ENCODE data around the gene SRSF4. TPM values are rescaled to one million over a fixed set of nuclear protein-coding genes. Genes with fewer than 3 reads are reported as not detected.

The SRSF4 gene
- total and polyA plus RNA-seq, 2 donors (not counting 1 experiment from before 2014, with no cell fraction given) = 48.4 to 93.5 TPM

DNA sequence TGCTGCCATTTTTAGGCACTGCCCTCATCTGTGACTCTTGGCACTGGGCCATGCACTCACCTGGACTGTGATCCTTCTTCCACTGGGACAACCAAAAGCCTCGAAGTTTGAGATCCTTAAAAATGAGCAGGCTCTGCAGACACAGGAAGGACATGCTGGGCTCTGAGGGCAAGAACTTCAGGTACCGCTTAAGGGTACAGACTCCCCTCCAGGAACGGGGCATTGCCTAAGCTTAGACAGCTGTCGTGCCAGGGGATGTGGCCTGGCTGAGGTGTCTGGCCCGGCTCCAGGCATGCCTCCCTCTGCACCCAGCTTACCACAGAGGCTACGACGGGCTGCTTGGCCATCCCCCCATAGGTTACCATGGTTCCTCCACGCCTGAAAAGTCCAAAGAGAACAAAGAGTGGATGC lies 14.2 kb upstream of the SRSF4 start:
- ChIA-PET CTCF (interaction anchor here (1.2 to 2.9 kb wide), 2 partner anchors 14 to 315 kb away, joined by 3 to 17 read pairs; no protein-coding TSS in a partner anchor), POLR2A (no interaction called here)
- Histone ChIP-seq H3K4me1 (ENCODE audit: control insufficient read depth in 2 of 2, insufficient read depth in 2 of 2, low read length in 2 of 2) (no peaks in the 10 kb centered on the region), H3K27me3 (replicated peaks in 1 of 4; ENCODE audit: control extremely low read depth in 1 of 4, control insufficient read depth in 3 of 4, insufficient read depth in 4 of 4, low read length in 3 of 4) (no peaks in the 10 kb centered on the region), H3K27ac (ENCODE audit: low read length in 2 of 2) (no peak overlapping the region), H3K9ac (ENCODE audit: low read length) (no peak overlapping the region), H3K4me3 (ENCODE audit: control extremely low read depth in 1 of 5, extremely low read depth in 1 of 5, insufficient read depth in 1 of 5, low read depth in 2 of 5, low read length in 4 of 5) (no peak overlapping the region), H3K9me3 (ENCODE audit: control extremely low read depth in 1 of 3, control insufficient read depth in 2 of 3, insufficient read depth in 1 of 3, low read length in 2 of 3) (no peaks in the 10 kb centered on the region), H3K4me2 (replicated peaks; ENCODE audit: low read depth, low read length, poor library complexity, severe bottlenecking) (no peak overlapping the region), H4K20me1 (ENCODE audit: control insufficient read depth, insufficient read depth, low read length, poor library complexity, severe bottlenecking) (no peaks in the 10 kb centered on the region), H3K79me2 (ENCODE audit: control insufficient read depth, insufficient read depth, low read length) (no peaks in the 10 kb centered on the region), H3K36me3 (replicated peaks in 1 of 2; ENCODE audit: control extremely low read depth in 1 of 2, control insufficient read depth in 1 of 2, extremely low read depth in 1 of 2, insufficient read depth in 2 of 2, low read length in 1 of 2) (peaks cover 0 to 8% of the 10 kb centered on the region in 2 experiments), H2AFZ (ENCODE audit: insufficient read depth, low read depth, low read length, poor library complexity, severe bottlenecking) (no peak overlapping the region)
- no peaks in the 10 kb centered on the region for H3K4me1 Mint-ChIP-seq
- TF ChIP-seq, protein P1, sequence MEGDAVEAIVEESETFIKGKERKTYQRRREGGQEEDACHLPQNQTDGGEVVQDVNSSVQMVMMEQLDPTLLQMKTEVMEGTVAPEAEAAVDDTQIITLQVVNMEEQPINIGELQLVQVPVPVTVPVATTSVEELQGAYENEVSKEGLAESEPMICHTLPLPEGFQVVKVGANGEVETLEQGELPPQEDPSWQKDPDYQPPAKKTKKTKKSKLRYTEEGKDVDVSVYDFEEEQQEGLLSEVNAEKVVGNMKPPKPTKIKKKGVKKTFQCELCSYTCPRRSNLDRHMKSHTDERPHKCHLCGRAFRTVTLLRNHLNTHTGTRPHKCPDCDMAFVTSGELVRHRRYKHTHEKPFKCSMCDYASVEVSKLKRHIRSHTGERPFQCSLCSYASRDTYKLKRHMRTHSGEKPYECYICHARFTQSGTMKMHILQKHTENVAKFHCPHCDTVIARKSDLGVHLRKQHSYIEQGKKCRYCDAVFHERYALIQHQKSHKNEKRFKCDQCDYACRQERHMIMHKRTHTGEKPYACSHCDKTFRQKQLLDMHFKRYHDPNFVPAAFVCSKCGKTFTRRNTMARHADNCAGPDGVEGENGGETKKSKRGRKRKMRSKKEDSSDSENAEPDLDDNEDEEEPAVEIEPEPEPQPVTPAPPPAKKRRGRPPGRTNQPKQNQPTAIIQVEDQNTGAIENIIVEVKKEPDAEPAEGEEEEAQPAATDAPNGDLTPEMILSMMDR (IDR thresholded peaks at IDR 0.05) = no peak
- no peak for TF ChIP-seq EZH2 (IDR thresholded peaks at IDR 0.05; ENCODE audit: borderline replicate concordance, insufficient read depth, low read depth, low read length, poor library complexity, severe bottlenecking)
- WGBS (ENCODE audit: insufficient coverage) = 42% methylated on average over 8 of the region's 8 CpGs
- ATAC-seq (ENCODE audit: low read depth) (no peak), DNase-seq (no peak)
- H3K9me3 Mint-ChIP-seq (ENCODE audit: insufficient read depth) = no peaks in the 10 kb centered on the region
- H3K27me3 Mint-ChIP-seq = no peaks in the 10 kb centered on the region
- no peak overlapping the region for H3K4me3 Mint-ChIP-seq
- intact Hi-C loops (cut with micrococcal nuclease) = no loop called here
- H3K27ac Mint-ChIP-seq = no peak overlapping the region

DNA sequence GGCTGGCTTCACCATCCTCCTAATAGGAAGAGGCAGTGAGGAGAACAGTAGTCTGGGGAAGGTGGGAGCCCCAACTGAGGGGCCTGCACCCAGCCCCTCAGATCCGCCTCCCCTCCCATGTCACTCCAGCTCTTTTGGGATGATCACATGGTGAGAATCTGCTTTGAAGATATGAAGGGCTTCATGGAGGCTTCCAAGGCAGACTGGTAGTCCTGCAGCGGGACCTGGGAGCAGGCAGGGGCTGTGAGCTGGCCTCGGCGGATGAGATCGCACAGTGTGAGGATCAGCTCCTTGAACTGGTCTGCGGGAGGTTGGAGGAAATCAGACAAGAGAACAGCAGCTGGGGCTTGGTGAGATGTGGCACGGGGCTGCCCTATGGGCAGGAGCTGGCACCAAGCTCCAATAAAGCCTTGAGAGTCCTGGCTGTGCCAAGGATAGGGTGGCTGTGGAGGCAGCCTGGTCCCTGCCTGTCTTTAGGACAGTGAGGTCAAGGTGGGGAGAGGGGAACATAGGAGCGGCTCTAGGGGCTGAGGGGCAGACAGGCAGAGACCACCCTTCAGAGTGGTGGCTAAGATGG lies 12.3 kb upstream of the SRSF4 start:
- DNase-seq (no peak), ATAC-seq (ENCODE audit: low read depth) (no peak)
- H3K36me3 ChIP-seq (replicated peaks in 1 of 2; ENCODE audit: control extremely low read depth in 1 of 2, control insufficient read depth in 1 of 2, extremely low read depth in 1 of 2, insufficient read depth in 2 of 2, low read length in 1 of 2) = peaks cover 0 to 4% of the 10 kb centered on the region in 2 experiments
- H3K4me1 ChIP-seq (ENCODE audit: control insufficient read depth in 2 of 2, insufficient read depth in 2 of 2, low read length in 2 of 2) = no peaks in the 10 kb centered on the region
- no peaks in the 10 kb centered on the region for H3K27me3 ChIP-seq (replicated peaks in 1 of 4; ENCODE audit: control extremely low read depth in 1 of 4, control insufficient read depth in 3 of 4, insufficient read depth in 4 of 4, low read length in 3 of 4)
- no peaks in the 10 kb centered on the region for H4K20me1 ChIP-seq (ENCODE audit: control insufficient read depth, insufficient read depth, low read length, poor library complexity, severe bottlenecking)
- H3K27me3 Mint-ChIP-seq = no peaks in the 10 kb centered on the region
- H3K4me1 Mint-ChIP-seq = no peaks in the 10 kb centered on the region
- no peak overlapping the region for H3K27ac ChIP-seq (ENCODE audit: low read length in 2 of 2)
- no peak overlapping the region for H3K9ac ChIP-seq (ENCODE audit: low read length)
- H3K9me3 ChIP-seq (ENCODE audit: control extremely low read depth in 1 of 3, control insufficient read depth in 2 of 3, insufficient read depth in 1 of 3, low read length in 2 of 3) = no peaks in the 10 kb centered on the region
- ChIA-PET POLR2A (no interaction called here), CTCF (interaction anchor here (1.2 to 2.0 kb wide), 3 partner anchors 9 to 312 kb away, joined by 3 to 9 read pairs (median 4); partner anchors contain the start of gene SRSF4)
- no peak overlapping the region for H2AFZ ChIP-seq (ENCODE audit: insufficient read depth, low read depth, low read length, poor library complexity, severe bottlenecking)
- WGBS (ENCODE audit: insufficient coverage) = 99% methylated on average over 7 of the region's 8 CpGs
- intact Hi-C loops (cut with micrococcal nuclease) = no loop called here
- TF ChIP-seq EZH2 (IDR thresholded peaks at IDR 0.05; ENCODE audit: borderline replicate concordance, insufficient read depth, low read depth, low read length, poor library complexity, severe bottlenecking) = no peak
- TF ChIP-seq, protein P1 (IDR thresholded peaks at IDR 0.05) = no peak
- H3K4me3 Mint-ChIP-seq = no peak overlapping the region
- H3K9me3 Mint-ChIP-seq (ENCODE audit: insufficient read depth) = no peaks in the 10 kb centered on the region
- H3K79me2 ChIP-seq (ENCODE audit: control insufficient read depth, insufficient read depth, low read length) = no peaks in the 10 kb centered on the region
- H3K4me2 ChIP-seq (replicated peaks; ENCODE audit: low read depth, low read length, poor library complexity, severe bottlenecking) = no peak overlapping the region
- H3K27ac Mint-ChIP-seq = no peak overlapping the region
- no peak overlapping the region for H3K4me3 ChIP-seq (ENCODE audit: control extremely low read depth in 1 of 5, extremely low read depth in 1 of 5, insufficient read depth in 1 of 5, low read depth in 2 of 5, low read length in 4 of 5)
